Measurements from ENCODE around the gene AGGF1.

DNA sequence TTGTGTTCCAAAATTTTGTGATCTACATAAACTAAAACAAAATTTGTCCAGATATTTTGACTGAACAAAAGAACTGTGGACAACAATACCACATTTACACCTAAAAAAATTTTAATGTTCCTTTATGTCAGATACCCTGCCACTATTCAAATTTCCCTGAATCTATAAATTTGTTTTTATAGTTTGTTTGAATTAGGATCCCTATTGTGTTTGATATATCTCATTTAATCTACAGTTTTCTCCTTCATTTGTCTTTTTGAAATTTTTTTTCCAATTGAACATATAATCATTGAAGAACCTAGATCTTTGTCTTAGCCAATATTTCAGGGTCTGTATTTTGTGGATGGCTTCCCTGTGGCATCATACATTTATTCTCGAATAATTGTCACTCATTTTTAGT lies 5.7 kb downstream of the AGGF1 start:
- TF ChIP-seq GATA3 (IDR thresholded peaks at IDR 0.05; ENCODE audit: low read depth, low read length) (no peak), GATA2 (IDR thresholded peaks at IDR 0.05; ENCODE audit: low read depth, low read length) (no peak)
